CD4-positive, alpha-beta T cell treated with Interleukin-1 beta for 1 hour (primary cell): ENCODE results near the gene ACBD6.

Experiments used
- DNase-seq, 2 donors: peaks; one replicate each; pipeline ENCODE4 v3.0.0-alpha.2; 2020 to 2022

Gene ACBD6

GRCh38 chr1:180252638-180253536, 249.5 kb downstream of the ACBD6 start:
- peak; percentile 69 to 70 for DNase-seq

GRCh38 chr1:180251526-180252305, 250.7 kb downstream of the ACBD6 start:
- DNase-seq = no peak

GRCh38 chr1:180250883-180251509, 251.4 kb downstream of the ACBD6 start:
- DNase-seq = no peak

GRCh38 chr1:180250499-180250770, 251.9 kb downstream of the ACBD6 start:
- DNase-seq = no peak

GRCh38 chr1:180249725-180250498, 252.5 kb downstream of the ACBD6 start:
- no peak for DNase-seq

GRCh38 chr1:180248731-180249681, 253.4 kb downstream of the ACBD6 start:
- DNase-seq = no peak

GRCh38 chr1:180248176-180248575, 254.2 kb downstream of the ACBD6 start:
- no peak for DNase-seq

GRCh38 chr1:180247580-180247979, 254.8 kb downstream of the ACBD6 start:
- no peak for DNase-seq

- no peak for DNase-seq
These were observed 255.3 kb downstream of the ACBD6 start for GRCh38 chr1:180247061-180247460.

- DNase-seq = no peak
These were observed 255.8 kb downstream of the ACBD6 start for GRCh38 chr1:180246579-180246978.

GRCh38 chr1:180244840-180245239, 257.5 kb downstream of the ACBD6 start:
- DNase-seq = no peak

- DNase-seq = no peak
These were observed 258.7 kb downstream of the ACBD6 start for GRCh38 chr1:180243517-180244221.

GRCh38 chr1:180241716-180242544, 260.4 kb downstream of the ACBD6 start:
- DNase-seq = no peak

GRCh38 chr1:180239145-180240096, 263.0 kb downstream of the ACBD6 start:
- no peak for DNase-seq

GRCh38 chr1:180238675-180239074, 263.7 kb downstream of the ACBD6 start:
- DNase-seq = no peak
